ENCODE results near the gene APPBP2. TPM values are rescaled to one million over a fixed set of nuclear protein-coding genes. Genes with fewer than 3 reads are reported as not detected.
A peak's percentile ranks its signal among the peaks of the same experiment; 100 is the strongest.

The APPBP2 gene, protein sequence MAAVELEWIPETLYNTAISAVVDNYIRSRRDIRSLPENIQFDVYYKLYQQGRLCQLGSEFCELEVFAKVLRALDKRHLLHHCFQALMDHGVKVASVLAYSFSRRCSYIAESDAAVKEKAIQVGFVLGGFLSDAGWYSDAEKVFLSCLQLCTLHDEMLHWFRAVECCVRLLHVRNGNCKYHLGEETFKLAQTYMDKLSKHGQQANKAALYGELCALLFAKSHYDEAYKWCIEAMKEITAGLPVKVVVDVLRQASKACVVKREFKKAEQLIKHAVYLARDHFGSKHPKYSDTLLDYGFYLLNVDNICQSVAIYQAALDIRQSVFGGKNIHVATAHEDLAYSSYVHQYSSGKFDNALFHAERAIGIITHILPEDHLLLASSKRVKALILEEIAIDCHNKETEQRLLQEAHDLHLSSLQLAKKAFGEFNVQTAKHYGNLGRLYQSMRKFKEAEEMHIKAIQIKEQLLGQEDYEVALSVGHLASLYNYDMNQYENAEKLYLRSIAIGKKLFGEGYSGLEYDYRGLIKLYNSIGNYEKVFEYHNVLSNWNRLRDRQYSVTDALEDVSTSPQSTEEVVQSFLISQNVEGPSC
- total RNA-seq (ENCODE audit: unreplicated experiment) = 34.8 TPM
- long read RNA-seq, full-length matches to known transcripts = 11 of 15 reads
- long read RNA-seq, partial matches to known transcripts = 0 of 15 reads
- long read RNA-seq, other reads (novel, unspliced or antisense) = 4 of 15 reads

DNA sequence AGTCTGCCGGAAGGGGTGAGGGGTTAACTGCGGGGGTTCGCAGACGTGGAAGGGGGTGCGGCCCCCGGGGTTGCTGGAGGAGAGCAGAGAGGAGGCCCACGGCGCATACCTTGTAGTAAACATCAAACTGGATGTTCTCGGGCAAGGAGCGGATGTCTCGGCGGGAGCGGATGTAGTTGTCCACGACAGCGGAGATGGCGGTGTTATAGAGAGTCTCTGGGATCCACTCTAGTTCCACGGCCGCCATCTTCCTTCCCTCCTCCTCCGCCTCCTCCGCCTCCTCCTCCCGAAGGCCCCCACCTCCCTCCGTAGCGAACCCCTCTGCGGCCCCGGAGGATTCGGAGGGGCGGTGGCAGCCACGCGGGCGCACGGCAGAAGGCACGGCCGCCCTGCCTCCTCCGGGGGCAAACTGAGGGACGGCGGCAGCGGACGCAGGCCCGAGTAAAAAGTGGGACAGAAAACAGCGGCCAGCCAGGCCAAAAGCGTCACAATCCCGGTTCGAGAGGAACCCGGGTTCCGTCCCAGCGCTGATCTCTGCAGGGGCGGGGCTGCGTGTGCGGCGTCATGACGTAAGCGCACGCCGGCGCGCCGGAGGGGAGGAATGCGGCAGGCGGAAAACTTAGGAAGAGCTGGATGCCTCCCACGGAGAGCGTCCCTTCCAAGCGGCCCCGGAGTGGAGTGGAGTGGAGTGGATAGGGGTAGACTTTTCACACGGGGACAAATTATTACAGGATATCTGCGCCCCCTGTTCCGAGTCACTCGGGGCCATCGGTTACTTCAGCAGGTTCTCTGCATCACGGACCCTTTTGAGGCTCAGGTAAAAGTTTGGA, at the start of gene APPBP2:
TSS of gene APPBP2 (minus strand) at position 558 of the 830 bp plus-strand sequence. CDS start at position 247, 311 bp downstream.
- Mint-ChIP-seq H3K27me3 (ENCODE audit: unreplicated experiment) (peaks cover 6% of the 10 kb centered on the region), H3K9me3 (ENCODE audit: unreplicated experiment) (no peaks in the 10 kb centered on the region), H3K4me1 (ENCODE audit: unreplicated experiment) (peaks cover 27% of the 10 kb centered on the region), H3K36me3 (ENCODE audit: low read depth, unreplicated experiment) (peaks cover 15% of the 10 kb centered on the region), H3K27ac (ENCODE audit: unreplicated experiment) (peak within 1 kb of the TSS; percentile 90), H3K4me3 (ENCODE audit: unreplicated experiment) (peak within 1 kb of the TSS; percentile 97)
- peak; percentile 80 for DNase-seq (ENCODE audit: low spot score)
- TF ChIP-seq, protein P1, sequence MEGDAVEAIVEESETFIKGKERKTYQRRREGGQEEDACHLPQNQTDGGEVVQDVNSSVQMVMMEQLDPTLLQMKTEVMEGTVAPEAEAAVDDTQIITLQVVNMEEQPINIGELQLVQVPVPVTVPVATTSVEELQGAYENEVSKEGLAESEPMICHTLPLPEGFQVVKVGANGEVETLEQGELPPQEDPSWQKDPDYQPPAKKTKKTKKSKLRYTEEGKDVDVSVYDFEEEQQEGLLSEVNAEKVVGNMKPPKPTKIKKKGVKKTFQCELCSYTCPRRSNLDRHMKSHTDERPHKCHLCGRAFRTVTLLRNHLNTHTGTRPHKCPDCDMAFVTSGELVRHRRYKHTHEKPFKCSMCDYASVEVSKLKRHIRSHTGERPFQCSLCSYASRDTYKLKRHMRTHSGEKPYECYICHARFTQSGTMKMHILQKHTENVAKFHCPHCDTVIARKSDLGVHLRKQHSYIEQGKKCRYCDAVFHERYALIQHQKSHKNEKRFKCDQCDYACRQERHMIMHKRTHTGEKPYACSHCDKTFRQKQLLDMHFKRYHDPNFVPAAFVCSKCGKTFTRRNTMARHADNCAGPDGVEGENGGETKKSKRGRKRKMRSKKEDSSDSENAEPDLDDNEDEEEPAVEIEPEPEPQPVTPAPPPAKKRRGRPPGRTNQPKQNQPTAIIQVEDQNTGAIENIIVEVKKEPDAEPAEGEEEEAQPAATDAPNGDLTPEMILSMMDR (IDR thresholded peaks at IDR 0.05; ENCODE audit: unreplicated experiment) = no peak

DNA sequence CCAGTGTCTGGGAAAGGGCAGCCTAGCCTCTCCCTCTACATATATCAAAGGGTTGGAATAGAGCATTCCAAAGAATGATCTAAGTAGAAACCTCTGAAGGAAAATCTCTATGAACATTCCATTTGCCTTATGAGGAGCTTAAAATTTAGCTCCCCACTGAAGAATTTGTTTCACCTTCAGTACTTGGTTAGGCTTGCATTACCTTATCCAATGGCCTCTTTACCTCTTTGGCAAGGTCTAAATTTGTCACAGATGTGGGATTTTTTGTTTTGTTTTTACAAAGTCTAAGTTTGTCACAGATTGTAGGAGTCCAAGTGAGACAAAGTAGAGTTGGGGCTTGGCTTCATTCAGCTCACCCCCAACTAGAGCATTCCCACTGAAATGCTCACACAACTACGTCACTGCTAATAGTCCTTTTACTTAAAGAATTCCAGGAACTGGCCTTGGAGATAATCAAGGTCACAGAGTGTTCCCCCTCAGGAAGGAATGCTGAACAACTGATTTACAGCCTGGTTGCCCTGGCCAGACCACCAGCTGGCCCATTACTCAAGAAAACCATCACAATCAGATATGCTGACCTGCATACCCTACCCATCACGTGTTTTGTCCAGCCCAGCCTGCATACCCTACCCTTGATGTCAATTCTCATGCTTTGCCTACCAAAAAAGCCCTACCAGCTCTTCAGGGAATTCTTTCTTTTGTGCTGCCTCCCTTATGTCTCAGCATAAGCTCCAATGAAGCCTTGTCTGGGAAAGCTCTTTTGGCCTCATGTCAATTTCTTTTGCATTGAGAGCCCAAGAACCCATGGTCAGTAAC, 47.4 kb upstream of the APPBP2 start:
- Mint-ChIP-seq H3K27me3 (ENCODE audit: unreplicated experiment) (no peaks in the 10 kb centered on the region), H3K4me1 (ENCODE audit: unreplicated experiment) (peaks cover 14% of the 10 kb centered on the region), H3K36me3 (ENCODE audit: low read depth, unreplicated experiment) (no peaks in the 10 kb centered on the region), H3K27ac (ENCODE audit: unreplicated experiment) (no peak overlapping the region), H3K4me3 (ENCODE audit: unreplicated experiment) (no peak overlapping the region), H3K9me3 (ENCODE audit: unreplicated experiment) (no peaks in the 10 kb centered on the region)
- TF ChIP-seq, protein P1 (IDR thresholded peaks at IDR 0.05; ENCODE audit: unreplicated experiment) = no peak
- no peak for DNase-seq (ENCODE audit: low spot score)

DNA sequence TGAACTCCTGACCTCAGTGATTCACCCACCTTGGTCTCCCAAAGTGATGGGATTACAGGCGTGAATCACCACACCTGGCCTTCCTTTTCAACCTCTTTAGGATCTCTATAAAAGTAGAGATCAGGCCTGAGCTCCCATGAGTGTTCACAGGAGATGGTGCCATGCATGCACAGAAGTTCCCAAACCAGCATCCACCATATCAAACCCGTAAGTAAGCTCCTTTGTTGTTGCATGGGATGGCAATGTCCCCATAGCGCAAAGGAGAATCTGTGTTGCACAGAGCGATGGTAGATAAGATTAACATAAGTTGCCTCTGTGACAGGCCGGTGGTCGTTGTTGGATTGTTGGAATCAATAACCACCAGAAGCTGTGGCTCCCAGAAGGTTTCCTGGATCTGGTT, 39.2 kb upstream of the APPBP2 start:
- H3K36me3 Mint-ChIP-seq (ENCODE audit: low read depth, unreplicated experiment) = no peaks in the 10 kb centered on the region
- H3K27me3 Mint-ChIP-seq (ENCODE audit: unreplicated experiment) = peaks cover 1% of the 10 kb centered on the region
- H3K4me3 Mint-ChIP-seq (ENCODE audit: unreplicated experiment) = no peak overlapping the region

DNA sequence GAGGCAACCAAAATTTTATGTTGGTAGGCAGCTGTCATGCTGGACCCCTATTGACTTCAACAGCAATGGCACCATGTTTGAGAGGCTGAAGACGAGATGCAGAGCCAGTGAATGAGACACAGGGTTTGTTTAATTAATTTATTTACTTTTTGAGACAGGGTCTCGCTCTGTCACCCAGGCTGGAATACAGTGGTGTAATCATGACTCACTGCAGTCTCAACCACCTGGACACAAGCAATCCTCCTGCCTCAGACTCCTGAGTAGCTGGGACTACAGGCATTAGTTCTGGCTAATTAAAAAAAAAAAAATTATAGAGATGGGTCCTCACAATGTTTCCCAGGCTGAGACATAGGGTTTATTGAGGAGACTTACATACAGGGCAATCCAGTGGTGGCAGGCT, 37.7 kb upstream of the APPBP2 start:
- peaks cover 2% of the 10 kb centered on the region for H3K9me3 Mint-ChIP-seq (ENCODE audit: unreplicated experiment)
- no peak overlapping the region for H3K27ac Mint-ChIP-seq (ENCODE audit: unreplicated experiment)
- peaks cover 3% of the 10 kb centered on the region for H3K27me3 Mint-ChIP-seq (ENCODE audit: unreplicated experiment)
- no peak overlapping the region for H3K4me3 Mint-ChIP-seq (ENCODE audit: unreplicated experiment)
- no peaks in the 10 kb centered on the region for H3K4me1 Mint-ChIP-seq (ENCODE audit: unreplicated experiment)
- TF ChIP-seq, protein P1 (IDR thresholded peaks at IDR 0.05; ENCODE audit: unreplicated experiment) = no peak
- H3K36me3 Mint-ChIP-seq (ENCODE audit: low read depth, unreplicated experiment) = no peaks in the 10 kb centered on the region
- DNase-seq (ENCODE audit: low spot score) = no peak

More for the DNA sequence above, 39.2 kb upstream of the APPBP2 start:
- no peaks in the 10 kb centered on the region for H3K9me3 Mint-ChIP-seq (ENCODE audit: unreplicated experiment)
- H3K27ac Mint-ChIP-seq (ENCODE audit: unreplicated experiment) = no peak overlapping the region
- H3K4me1 Mint-ChIP-seq (ENCODE audit: unreplicated experiment) = no peaks in the 10 kb centered on the region
- DNase-seq (ENCODE audit: low spot score) = no peak
- TF ChIP-seq, protein P1 (IDR thresholded peaks at IDR 0.05; ENCODE audit: unreplicated experiment) = no peak

All from endothelial cell (in vitro differentiated cells).